ENCODE data around the gene ZNF429.
A peak's percentile ranks its signal among the peaks of the same experiment; 100 is the strongest.

The ZNF429 gene

GRCh38 chr19:21580818-21581217 lies 75.4 kb downstream of the ZNF429 start:
- no peak overlapping the region for H4K5ac ChIP-seq (ENCODE audit: low read length)
- no peak overlapping the region for H3K4me3 ChIP-seq (ENCODE audit: low read length)
- H2BK120ac ChIP-seq (ENCODE audit: low read depth, low read length): no peak overlapping the region
- no peak overlapping the region for H3K4ac ChIP-seq (ENCODE audit: low read depth, low read length)
- H3K27me3 ChIP-seq (ENCODE audit: insufficient read depth, low read length, poor library complexity): no peaks in the 10 kb centered on the region
- H3K18ac ChIP-seq (ENCODE audit: low read length): no peak overlapping the region
- no peaks in the 10 kb centered on the region for H3K36me3 ChIP-seq (ENCODE audit: control insufficient read depth, insufficient read depth, low read length)
- H3K23ac ChIP-seq (ENCODE audit: low read length): no peak overlapping the region
- no peak overlapping the region for H3K27ac ChIP-seq (ENCODE audit: low read depth, low read length)
- no peak overlapping the region for H3K9ac ChIP-seq (ENCODE audit: low read length)
- no peak overlapping the region for H3K56ac ChIP-seq (ENCODE audit: low read length)
- H3K4me2 ChIP-seq (ENCODE audit: low read length): no peak overlapping the region
- H2AK5ac ChIP-seq (ENCODE audit: low read length): no peak overlapping the region
- no peak for DNase-seq
- H3K79me2 ChIP-seq (ENCODE audit: control insufficient read depth, insufficient read depth, low read length): no peaks in the 10 kb centered on the region
- H2BK5ac ChIP-seq (ENCODE audit: low read length): no peak overlapping the region
- H3K4me1 ChIP-seq (ENCODE audit: control insufficient read depth, low read depth, low read length): no peaks in the 10 kb centered on the region
- no peak overlapping the region for H4K8ac ChIP-seq (ENCODE audit: low read depth, low read length)
- no CpG with 5 or more reads among the region's 1 CpG for WGBS (ENCODE audit: extremely low coverage, insufficient coverage, low lambda C conversion rate)
- H2BK15ac ChIP-seq (replicated peaks; ENCODE audit: low read depth): no peak overlapping the region
- H3K79me1 ChIP-seq (ENCODE audit: low read length): no peaks in the 10 kb centered on the region

DNA sequence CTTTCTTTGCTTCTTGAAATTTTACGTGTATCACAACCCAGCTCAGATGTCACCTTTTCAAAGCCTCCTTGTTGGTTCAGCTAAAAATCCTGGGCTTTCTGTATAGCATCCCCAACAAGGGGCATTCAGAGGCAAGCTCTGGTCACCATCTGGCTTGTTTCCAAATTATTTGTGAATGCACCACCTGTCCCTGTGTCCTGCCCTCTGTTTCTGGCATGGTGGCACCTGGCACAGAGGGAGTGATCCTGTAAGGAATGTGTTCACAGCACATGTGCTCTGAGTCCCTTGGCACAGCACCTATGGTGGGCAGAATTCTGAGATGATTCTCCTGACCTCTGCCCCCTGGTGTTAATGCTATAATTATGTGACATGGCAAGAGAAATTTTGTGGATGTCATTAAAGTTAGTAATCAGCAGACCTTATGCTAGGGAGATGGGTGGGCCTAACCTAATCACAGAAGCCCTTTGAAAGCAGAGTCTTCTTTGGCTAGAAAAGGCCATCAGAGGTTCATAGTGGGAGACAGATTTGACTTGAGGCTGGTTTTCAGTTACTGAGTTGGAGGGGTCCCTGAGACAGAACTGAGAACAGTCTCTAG lies 76.3 kb downstream of the ZNF429 start:
- H3K4me1 ChIP-seq (ENCODE audit: control insufficient read depth, low read depth, low read length): no peaks in the 10 kb centered on the region
- WGBS (ENCODE audit: extremely low coverage, insufficient coverage, low lambda C conversion rate): no CpG with 5 or more reads among the region's 1 CpG
- H3K79me2 ChIP-seq (ENCODE audit: control insufficient read depth, insufficient read depth, low read length): no peaks in the 10 kb centered on the region
- no peak overlapping the region for H4K5ac ChIP-seq (ENCODE audit: low read length)
- H3K4me3 ChIP-seq (ENCODE audit: low read length): no peak overlapping the region
- no peaks in the 10 kb centered on the region for H3K27me3 ChIP-seq (ENCODE audit: insufficient read depth, low read length, poor library complexity)
- H2BK120ac ChIP-seq (ENCODE audit: low read depth, low read length): no peak overlapping the region
- H2BK5ac ChIP-seq (ENCODE audit: low read length): no peak overlapping the region
- H3K36me3 ChIP-seq (ENCODE audit: control insufficient read depth, insufficient read depth, low read length): no peaks in the 10 kb centered on the region
- H3K79me1 ChIP-seq (ENCODE audit: low read length): no peaks in the 10 kb centered on the region
- no peak overlapping the region for H2BK15ac ChIP-seq (replicated peaks; ENCODE audit: low read depth)
- H3K23ac ChIP-seq (ENCODE audit: low read length): no peak overlapping the region
- H3K18ac ChIP-seq (ENCODE audit: low read length): no peak overlapping the region
- no peak overlapping the region for H4K8ac ChIP-seq (ENCODE audit: low read depth, low read length)
- H2AK5ac ChIP-seq (ENCODE audit: low read length): no peak overlapping the region
- no peak overlapping the region for H3K4ac ChIP-seq (ENCODE audit: low read depth, low read length)
- H3K9ac ChIP-seq (ENCODE audit: low read length): no peak overlapping the region
- no peak overlapping the region for H3K4me2 ChIP-seq (ENCODE audit: low read length)
- DNase-seq: no peak
- H3K27ac ChIP-seq (ENCODE audit: low read depth, low read length): no peak overlapping the region
- H3K56ac ChIP-seq (ENCODE audit: low read length): no peak overlapping the region

DNA sequence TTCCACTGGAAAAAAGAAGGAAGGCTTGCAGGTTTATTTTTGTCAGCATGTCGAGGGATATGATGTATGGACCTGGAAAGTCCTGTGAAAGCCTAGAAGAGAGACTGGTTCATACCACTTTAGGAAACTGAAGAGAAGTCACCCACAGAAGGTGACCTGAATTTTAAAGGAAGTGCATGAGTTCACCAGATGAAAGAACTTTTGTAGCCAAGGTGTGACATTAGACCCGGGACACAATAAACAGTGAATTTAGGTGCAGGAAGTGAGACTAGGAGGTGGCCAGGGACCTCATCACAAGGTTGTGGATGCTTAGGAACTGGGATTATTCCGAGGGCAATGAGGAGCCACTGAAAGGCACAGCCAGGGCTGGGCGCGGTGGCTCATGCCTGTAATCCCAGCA lies 79.1 kb downstream of the ZNF429 start:
- H2BK120ac ChIP-seq (ENCODE audit: low read depth, low read length): no peak overlapping the region
- H3K9ac ChIP-seq (ENCODE audit: low read length): no peak overlapping the region
- H3K4me3 ChIP-seq (ENCODE audit: low read length): no peak overlapping the region
- no peaks in the 10 kb centered on the region for H3K4me1 ChIP-seq (ENCODE audit: control insufficient read depth, low read depth, low read length)
- H3K27ac ChIP-seq (ENCODE audit: low read depth, low read length): no peak overlapping the region
- no peaks in the 10 kb centered on the region for H3K79me2 ChIP-seq (ENCODE audit: control insufficient read depth, insufficient read depth, low read length)
- no peaks in the 10 kb centered on the region for H3K79me1 ChIP-seq (ENCODE audit: low read length)
- H2BK15ac ChIP-seq (replicated peaks; ENCODE audit: low read depth): no peak overlapping the region
- H3K27me3 ChIP-seq (ENCODE audit: insufficient read depth, low read length, poor library complexity): no peaks in the 10 kb centered on the region
- H2BK5ac ChIP-seq (ENCODE audit: low read length): no peak overlapping the region
- no peak overlapping the region for H4K8ac ChIP-seq (ENCODE audit: low read depth, low read length)
- H3K23ac ChIP-seq (ENCODE audit: low read length): no peak overlapping the region
- H3K36me3 ChIP-seq (ENCODE audit: control insufficient read depth, insufficient read depth, low read length): no peaks in the 10 kb centered on the region
- no peak overlapping the region for H3K4ac ChIP-seq (ENCODE audit: low read depth, low read length)
- no peak overlapping the region for H3K4me2 ChIP-seq (ENCODE audit: low read length)
- no peak overlapping the region for H3K18ac ChIP-seq (ENCODE audit: low read length)
- H4K5ac ChIP-seq (ENCODE audit: low read length): no peak overlapping the region
- H2AK5ac ChIP-seq (ENCODE audit: low read length): no peak overlapping the region
- no peak for DNase-seq
- WGBS (ENCODE audit: extremely low coverage, insufficient coverage, low lambda C conversion rate): no CpG with 5 or more reads among the region's 5 CpGs
- no peak overlapping the region for H3K56ac ChIP-seq (ENCODE audit: low read length)

DNA sequence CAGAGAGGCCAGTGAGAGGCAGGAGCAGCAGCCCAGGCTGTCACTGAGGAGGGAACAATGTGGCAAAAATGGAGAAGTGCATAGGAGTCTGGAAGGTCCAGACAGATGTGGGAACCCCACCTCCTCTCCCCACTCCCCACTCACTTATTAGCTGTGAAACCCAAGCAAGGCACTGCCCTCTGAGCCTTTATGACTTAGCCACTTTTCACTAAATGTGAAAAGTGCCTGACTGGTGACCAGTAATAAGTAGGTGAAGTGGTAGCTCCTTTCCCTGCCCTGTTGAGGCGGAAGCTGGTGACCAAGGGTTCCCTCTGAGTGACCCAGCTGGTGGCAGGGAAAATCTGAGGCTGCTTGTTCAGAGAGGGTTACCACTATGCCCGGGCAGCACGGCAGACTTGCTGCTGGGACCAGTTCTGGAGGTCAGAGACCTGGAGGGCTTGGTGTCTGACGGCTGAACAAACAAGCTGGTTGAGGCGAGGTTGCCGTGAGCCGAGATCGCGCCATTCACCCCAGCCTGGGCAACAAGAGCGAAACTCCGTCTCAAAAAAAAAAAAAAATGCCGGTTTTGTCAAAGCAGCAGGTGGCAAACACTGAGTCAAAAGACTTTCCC lies 80.0 kb downstream of the ZNF429 start:
- H3K79me2 ChIP-seq (ENCODE audit: control insufficient read depth, insufficient read depth, low read length): no peaks in the 10 kb centered on the region
- H3K56ac ChIP-seq (ENCODE audit: low read length): no peak overlapping the region
- H2BK5ac ChIP-seq (ENCODE audit: low read length): no peak overlapping the region
- H3K9ac ChIP-seq (ENCODE audit: low read length): no peak overlapping the region
- no peak overlapping the region for H4K8ac ChIP-seq (ENCODE audit: low read depth, low read length)
- H3K4me2 ChIP-seq (ENCODE audit: low read length): no peak overlapping the region
- no peak overlapping the region for H2BK120ac ChIP-seq (ENCODE audit: low read depth, low read length)
- H3K27me3 ChIP-seq (ENCODE audit: insufficient read depth, low read length, poor library complexity): no peaks in the 10 kb centered on the region
- no peaks in the 10 kb centered on the region for H3K79me1 ChIP-seq (ENCODE audit: low read length)
- DNase-seq: no peak
- no CpG with 5 or more reads among the region's 12 CpGs for WGBS (ENCODE audit: extremely low coverage, insufficient coverage, low lambda C conversion rate)
- no peak overlapping the region for H3K4ac ChIP-seq (ENCODE audit: low read depth, low read length)
- no peaks in the 10 kb centered on the region for H3K36me3 ChIP-seq (ENCODE audit: control insufficient read depth, insufficient read depth, low read length)
- H4K5ac ChIP-seq (ENCODE audit: low read length): no peak overlapping the region
- H3K4me1 ChIP-seq (ENCODE audit: control insufficient read depth, low read depth, low read length): no peaks in the 10 kb centered on the region
- no peak overlapping the region for H3K27ac ChIP-seq (ENCODE audit: low read depth, low read length)
- H3K23ac ChIP-seq (ENCODE audit: low read length): no peak overlapping the region
- no peak overlapping the region for H3K4me3 ChIP-seq (ENCODE audit: low read length)
- no peak overlapping the region for H3K18ac ChIP-seq (ENCODE audit: low read length)
- H2AK5ac ChIP-seq (ENCODE audit: low read length): no peak overlapping the region
- H2BK15ac ChIP-seq (replicated peaks; ENCODE audit: low read depth): no peak overlapping the region

DNA sequence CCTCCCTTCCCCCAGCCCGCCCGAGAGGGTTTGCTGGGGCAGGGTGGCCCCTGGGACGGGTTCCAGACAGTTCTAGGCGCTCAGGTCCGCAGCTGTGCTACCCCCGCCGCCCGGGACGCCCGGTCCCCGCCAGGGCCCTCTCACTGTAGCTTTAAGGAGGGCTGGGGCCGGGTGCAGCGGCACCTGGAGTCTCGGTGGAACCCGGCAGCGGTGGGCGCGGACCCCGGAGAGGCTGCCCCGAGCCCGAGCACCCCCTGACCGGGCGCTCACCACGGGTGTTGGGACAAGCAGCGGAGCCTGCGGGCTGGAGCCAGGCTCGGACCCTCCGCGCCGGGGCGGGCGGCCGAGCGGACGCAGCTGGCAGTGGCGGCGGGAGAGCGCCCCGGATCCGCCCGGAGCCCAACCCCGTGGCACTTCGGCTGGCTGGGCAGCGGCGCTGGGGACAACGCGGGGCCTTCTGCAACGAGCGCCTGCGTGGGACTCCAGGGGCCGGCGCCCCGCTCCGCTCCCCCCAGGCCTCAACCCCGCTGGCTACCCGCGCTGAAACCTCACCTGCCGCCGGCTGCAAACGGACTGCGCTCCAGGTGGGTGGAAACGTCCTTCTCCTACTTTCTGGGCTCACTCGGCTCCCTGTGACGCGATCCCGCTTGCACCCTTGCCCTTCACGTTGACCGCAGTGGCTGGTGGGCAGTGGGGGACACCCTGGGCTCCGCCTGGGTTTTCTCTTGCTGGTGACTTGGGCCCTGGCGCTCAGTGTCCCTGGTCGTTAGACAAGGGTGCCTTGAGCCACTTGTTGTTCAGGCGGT lies 81.1 kb downstream of the ZNF429 start:
- Histone ChIP-seq H3K27me3 (ENCODE audit: insufficient read depth, low read length, poor library complexity) (no peaks in the 10 kb centered on the region), H4K8ac (ENCODE audit: low read depth, low read length) (no peak overlapping the region), H4K5ac (ENCODE audit: low read length) (no peak overlapping the region), H2BK15ac (replicated peaks; ENCODE audit: low read depth) (no peak overlapping the region), H2AK5ac (ENCODE audit: low read length) (no peak overlapping the region), H3K56ac (ENCODE audit: low read length) (peak overlapping the region; percentile 65), H2BK120ac (ENCODE audit: low read depth, low read length) (no peak overlapping the region), H2BK5ac (ENCODE audit: low read length) (no peak overlapping the region), H3K27ac (ENCODE audit: low read depth, low read length) (no peak overlapping the region), H3K4me3 (ENCODE audit: low read length) (no peak overlapping the region), H3K23ac (ENCODE audit: low read length) (no peak overlapping the region), H3K18ac (ENCODE audit: low read length) (no peak overlapping the region), H3K4me1 (ENCODE audit: control insufficient read depth, low read depth, low read length) (no peaks in the 10 kb centered on the region), H3K9ac (ENCODE audit: low read length) (peak overlapping the region; percentile 44), H3K36me3 (ENCODE audit: control insufficient read depth, insufficient read depth, low read length) (no peaks in the 10 kb centered on the region), H3K4ac (ENCODE audit: low read depth, low read length) (no peak overlapping the region), H3K79me2 (ENCODE audit: control insufficient read depth, insufficient read depth, low read length) (no peaks in the 10 kb centered on the region), H3K4me2 (ENCODE audit: low read length) (peak overlapping the region; percentile 45), H3K79me1 (ENCODE audit: low read length) (no peaks in the 10 kb centered on the region)
- no CpG with 5 or more reads among the region's 72 CpGs for WGBS (ENCODE audit: extremely low coverage, insufficient coverage, low lambda C conversion rate)
- peak; percentile 26 for DNase-seq
